Neural cell (in vitro differentiated cells): ENCODE results near the gene YY1AP1. TPM values are rescaled to one million over a fixed set of nuclear protein-coding genes. Genes with fewer than 3 reads are reported as not detected.

Experiments
- H2AFZ ChIP-seq: fragments of 200-600, 300-800 bp; sonication (generic), shearing (Covaris generic); 2 replicates; pipeline ENCODE4 v1.6.0; 2014; ENCODE audit warnings: low read depth, mild to moderate bottlenecking, antibody characterized with exemption, low read length, moderate library complexity
- H3F3A ChIP-seq: fragments of 200-600 bp; shearing (Covaris generic); 2 replicates; pipeline ENCODE4 v1.6.1; 2016; ENCODE audit warnings: mild to moderate bottlenecking, moderate library complexity, mixed read lengths, antibody characterized with exemption, low read length; ENCODE audit not compliant: insufficient read depth, poor library complexity, severe bottlenecking
- H3K27ac ChIP-seq: fragments of 200-600, 300-800 bp; sonication (generic), shearing (Covaris generic); 2 replicates; pipeline ENCODE4 v1.5.1; 2014; ENCODE audit warnings: mild to moderate bottlenecking, low read length, moderate library complexity
- H3K27me3 ChIP-seq: fragments of 300-800, 200-600 bp; sonication (generic), shearing (Covaris generic); 2 replicates; pipeline ENCODE4 v1.6.0; 2014; ENCODE audit warnings: mild to moderate bottlenecking, low read depth, low read length, moderate library complexity; ENCODE audit not compliant: insufficient read depth
- H3K36me3 ChIP-seq: fragments of 300-800, 200-600 bp; sonication (generic), shearing (Covaris generic); 2 replicates; pipeline ENCODE4 v1.5.1; 2014; ENCODE audit warnings: mild to moderate bottlenecking, antibody characterized with exemption, low read length, moderate library complexity; ENCODE audit not compliant: insufficient read depth
- H3K4me2 ChIP-seq: fragments of 300-800, 200-600 bp; sonication (generic), shearing (Covaris generic); 2 replicates; pipeline ENCODE4 v1.6.0; 2014; ENCODE audit warnings: mild to moderate bottlenecking, low read length
- H3K4me3 ChIP-seq: fragments of 300-800, 200-600 bp; sonication (generic), shearing (Covaris generic); 2 replicates; pipeline ENCODE4 v1.5.1; 2014; ENCODE audit warnings: mild to moderate bottlenecking, low read length, moderate library complexity
- H3K79me2 ChIP-seq: fragments of 200-600 bp; shearing (Covaris generic); replicated peaks from 2 replicates; pipeline ENCODE4 v1.6.0; 2014; ENCODE audit warnings: mild to moderate bottlenecking, low read length, moderate library complexity; ENCODE audit not compliant: insufficient read depth
- H3K9ac ChIP-seq: fragments of 300-800, 200-600 bp; sonication (generic), shearing (Covaris generic); 2 replicates; pipeline ENCODE4 v1.6.1; 2016; ENCODE audit warnings: mild to moderate bottlenecking, low read length, mixed read lengths
- H3K9me2 ChIP-seq: fragments of 200-600 bp; shearing (Covaris generic); 2 replicates; pipeline ENCODE4 v1.6.1; 2016; ENCODE audit warnings: mild to moderate bottlenecking, low read length, mixed read lengths; ENCODE audit not compliant: insufficient read depth
- H3K9me3 ChIP-seq: fragments of 200-600, 300-800 bp; sonication (generic), shearing (Covaris generic); 2 replicates; pipeline ENCODE4 v1.6.1; 2016; ENCODE audit warnings: mild to moderate bottlenecking, mixed run types, low read length, moderate library complexity, mixed read lengths
- H4K20me1 ChIP-seq: fragments of 200-600 bp; shearing (Covaris generic); 2 replicates; pipeline ENCODE4 v1.6.1; 2016; ENCODE audit warnings: mild to moderate bottlenecking, mixed run types; ENCODE audit not compliant: insufficient read depth
- CTCF ChIP-seq: fragments of 450-650 bp; IDR thresholded peaks from 2 replicates; pipeline ENCODE4 v1.5.1; 2014; ENCODE audit warnings: antibody characterized with exemption, mild to moderate bottlenecking, moderate library complexity; ENCODE audit not compliant: poor library complexity, severe bottlenecking
- EP300 ChIP-seq: fragments of 450-650 bp; conservative IDR thresholded peaks from 2 replicates; pipeline ENCODE4 v1.6.1; 2014; ENCODE audit warnings: antibody characterized with exemption, mild to moderate bottlenecking, moderate library complexity; ENCODE audit not compliant: poor library complexity, severe bottlenecking
- EZH2 ChIP-seq: fragments of 200-600, 300-800 bp; shearing (Covaris generic), sonication (generic); IDR thresholded peaks from 2 replicates; pipeline ENCODE4 v1.6.1; 2014; ENCODE audit warnings: antibody characterized with exemption, low read length, borderline replicate concordance, mild to moderate bottlenecking; ENCODE audit not compliant: insufficient read depth, poor library complexity, severe bottlenecking
- MXI1 ChIP-seq: fragments of 450-650 bp; conservative IDR thresholded peaks from 2 replicates; pipeline ENCODE4 v1.6.1; 2014; ENCODE audit warnings: antibody characterized with exemption, mild to moderate bottlenecking; ENCODE audit not compliant: poor library complexity, severe bottlenecking
- POLR2AphosphoS5 ChIP-seq: IDR thresholded peaks from 2 replicates; pipeline ENCODE4 v1.6.1; 2012
- RAD21 ChIP-seq: fragments of 450-650 bp; conservative IDR thresholded peaks from 2 replicates; pipeline ENCODE4 v1.6.1; 2014; ENCODE audit warnings: antibody characterized with exemption, mild to moderate bottlenecking, moderate library complexity
- REST ChIP-seq: IDR thresholded peaks from 2 replicates; pipeline ENCODE4 v1.6.1; 2012; ENCODE audit warnings: borderline replicate concordance
- SMC3 ChIP-seq: fragments of 450-650 bp; conservative IDR thresholded peaks from 2 replicates; pipeline ENCODE4 v1.6.1; 2014; ENCODE audit warnings: antibody characterized with exemption, mild to moderate bottlenecking, moderate library complexity; ENCODE audit not compliant: poor library complexity
- TAF1 ChIP-seq: IDR thresholded peaks from 2 replicates; pipeline ENCODE4 v1.6.1; 2012; ENCODE audit warnings: low read depth
- polyA plus RNA-seq: library from polyadenylated mRNA; depleted of rRNA; stranded (reverse); fragments of >200 nt; gene quantifications from 2 replicates; pipeline ENCODE4 v1.2.3, GENCODE V29; 2014

The YY1AP1 gene
- polyA plus RNA-seq, 1 donor from 2014 or later, result 44.0 TPM

- H3K9me3 ChIP-seq, result no peaks in the 10 kb centered on the region
- H3K79me2 ChIP-seq, result no peaks in the 10 kb centered on the region
- no peaks in the 10 kb centered on the region for H4K20me1 ChIP-seq
- no peak overlapping the region for H2AFZ ChIP-seq
- no peak overlapping the region for H3K9ac ChIP-seq
- H3K4me3 ChIP-seq, result no peak overlapping the region
- TF ChIP-seq RAD21 (no peak), TAF1 (no peak), MXI1 (no peak), EP300 (no peak), CTCF (no peak), SMC3 (no peak), EZH2 (no peak), REST (no peak), POLR2AphosphoS5 (no peak)
- H3K4me2 ChIP-seq, result no peak overlapping the region
- no peaks in the 10 kb centered on the region for H3K27me3 ChIP-seq
- no peak overlapping the region for H3K27ac ChIP-seq
- H3K9me2 ChIP-seq, result no peaks in the 10 kb centered on the region
- H3K36me3 ChIP-seq, result no peaks in the 10 kb centered on the region
- H3F3A ChIP-seq, result no peaks in the 10 kb centered on the region
Measured at GRCh38 chr1:155673003-155673402, 15.6 kb downstream of the YY1AP1 start.

- TF ChIP-seq MXI1 (no peak), RAD21 (no peak), REST (no peak), TAF1 (no peak), EZH2 (no peak), SMC3 (no peak)
- no peak overlapping the region for H3K27ac ChIP-seq
Measured at GRCh38 chr1:155671750-155672149, 16.8 kb downstream of the YY1AP1 start.

More at GRCh38 chr1:155671750-155672149, 16.8 kb downstream of the YY1AP1 start:
- no peaks in the 10 kb centered on the region for H3F3A ChIP-seq
- H3K36me3 ChIP-seq, result no peaks in the 10 kb centered on the region
- H4K20me1 ChIP-seq, result no peaks in the 10 kb centered on the region
- no peak overlapping the region for H3K4me2 ChIP-seq
- H2AFZ ChIP-seq, result no peak overlapping the region
- H3K9ac ChIP-seq, result no peak overlapping the region
- H3K4me3 ChIP-seq, result no peak overlapping the region
- H3K9me3 ChIP-seq, result no peaks in the 10 kb centered on the region
- no peaks in the 10 kb centered on the region for H3K9me2 ChIP-seq
- no peaks in the 10 kb centered on the region for H3K27me3 ChIP-seq
- no peaks in the 10 kb centered on the region for H3K79me2 ChIP-seq
